Measurements from ENCODE around the gene CES2.

GRCh38 chr16:66953462-66954096 lies 18.3 kb downstream of the CES2 start:
- TF ChIP-seq, protein P1, sequence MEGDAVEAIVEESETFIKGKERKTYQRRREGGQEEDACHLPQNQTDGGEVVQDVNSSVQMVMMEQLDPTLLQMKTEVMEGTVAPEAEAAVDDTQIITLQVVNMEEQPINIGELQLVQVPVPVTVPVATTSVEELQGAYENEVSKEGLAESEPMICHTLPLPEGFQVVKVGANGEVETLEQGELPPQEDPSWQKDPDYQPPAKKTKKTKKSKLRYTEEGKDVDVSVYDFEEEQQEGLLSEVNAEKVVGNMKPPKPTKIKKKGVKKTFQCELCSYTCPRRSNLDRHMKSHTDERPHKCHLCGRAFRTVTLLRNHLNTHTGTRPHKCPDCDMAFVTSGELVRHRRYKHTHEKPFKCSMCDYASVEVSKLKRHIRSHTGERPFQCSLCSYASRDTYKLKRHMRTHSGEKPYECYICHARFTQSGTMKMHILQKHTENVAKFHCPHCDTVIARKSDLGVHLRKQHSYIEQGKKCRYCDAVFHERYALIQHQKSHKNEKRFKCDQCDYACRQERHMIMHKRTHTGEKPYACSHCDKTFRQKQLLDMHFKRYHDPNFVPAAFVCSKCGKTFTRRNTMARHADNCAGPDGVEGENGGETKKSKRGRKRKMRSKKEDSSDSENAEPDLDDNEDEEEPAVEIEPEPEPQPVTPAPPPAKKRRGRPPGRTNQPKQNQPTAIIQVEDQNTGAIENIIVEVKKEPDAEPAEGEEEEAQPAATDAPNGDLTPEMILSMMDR (IDR thresholded peaks at IDR 0.05), result no peak
- no peak for TF ChIP-seq POLR2A (IDR thresholded peaks at IDR 0.05)
- TF ChIP-seq EP300 (IDR thresholded peaks at IDR 0.05), result no peak

Data from ovary (tissue), 3 donors.